ENCODE results near the gene RPL23.

RPL23 gene

DNA sequence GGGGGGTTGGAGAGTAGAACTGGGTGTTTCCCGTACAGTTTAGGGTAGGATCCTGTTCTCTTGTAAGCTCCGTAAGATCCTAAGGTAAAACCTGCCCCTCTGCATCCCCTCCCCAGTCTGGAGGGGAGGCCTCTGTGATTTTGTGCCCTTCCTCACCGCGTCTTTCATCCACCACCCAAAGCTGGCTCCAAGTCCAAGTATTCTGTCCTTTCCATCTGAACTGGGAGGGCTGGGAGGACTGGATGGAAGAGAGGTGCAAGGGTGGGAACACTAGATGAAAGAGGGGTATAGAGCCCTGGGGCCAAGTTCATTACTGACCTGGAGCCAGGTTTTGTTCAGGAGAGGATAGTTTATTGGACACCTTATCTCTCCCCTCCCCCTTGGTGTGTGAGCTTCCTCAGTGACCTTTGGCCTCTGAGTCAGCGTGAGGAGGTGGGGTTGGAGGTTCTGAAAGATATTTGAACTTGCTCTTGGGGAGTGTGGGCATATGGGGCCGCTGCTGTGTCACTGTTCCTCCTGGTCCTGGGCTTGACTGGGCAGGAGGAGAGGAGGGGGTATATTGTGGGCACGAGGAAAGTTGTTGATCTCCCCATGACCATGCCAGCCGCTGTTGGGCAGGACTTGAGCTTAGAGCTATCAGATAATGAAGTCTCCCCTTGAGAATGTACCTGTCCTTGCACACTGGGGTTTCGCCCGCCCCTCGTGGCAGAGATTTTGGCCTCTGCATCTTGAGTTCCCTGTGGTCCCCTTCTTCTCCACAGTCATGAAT, 17.9 kb upstream of the RPL23 start:
- TF ChIP-seq, protein P1, sequence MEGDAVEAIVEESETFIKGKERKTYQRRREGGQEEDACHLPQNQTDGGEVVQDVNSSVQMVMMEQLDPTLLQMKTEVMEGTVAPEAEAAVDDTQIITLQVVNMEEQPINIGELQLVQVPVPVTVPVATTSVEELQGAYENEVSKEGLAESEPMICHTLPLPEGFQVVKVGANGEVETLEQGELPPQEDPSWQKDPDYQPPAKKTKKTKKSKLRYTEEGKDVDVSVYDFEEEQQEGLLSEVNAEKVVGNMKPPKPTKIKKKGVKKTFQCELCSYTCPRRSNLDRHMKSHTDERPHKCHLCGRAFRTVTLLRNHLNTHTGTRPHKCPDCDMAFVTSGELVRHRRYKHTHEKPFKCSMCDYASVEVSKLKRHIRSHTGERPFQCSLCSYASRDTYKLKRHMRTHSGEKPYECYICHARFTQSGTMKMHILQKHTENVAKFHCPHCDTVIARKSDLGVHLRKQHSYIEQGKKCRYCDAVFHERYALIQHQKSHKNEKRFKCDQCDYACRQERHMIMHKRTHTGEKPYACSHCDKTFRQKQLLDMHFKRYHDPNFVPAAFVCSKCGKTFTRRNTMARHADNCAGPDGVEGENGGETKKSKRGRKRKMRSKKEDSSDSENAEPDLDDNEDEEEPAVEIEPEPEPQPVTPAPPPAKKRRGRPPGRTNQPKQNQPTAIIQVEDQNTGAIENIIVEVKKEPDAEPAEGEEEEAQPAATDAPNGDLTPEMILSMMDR (IDR thresholded peaks at IDR 0.05; ENCODE audit: insufficient read depth, low read depth, low read length, missing control alignments), result no peak
- peak; percentile 81 for DNase-seq (ENCODE audit: low read depth)
- H3K4me3 ChIP-seq (ENCODE audit: low read length), result peak overlapping the region; percentile 93

DNA sequence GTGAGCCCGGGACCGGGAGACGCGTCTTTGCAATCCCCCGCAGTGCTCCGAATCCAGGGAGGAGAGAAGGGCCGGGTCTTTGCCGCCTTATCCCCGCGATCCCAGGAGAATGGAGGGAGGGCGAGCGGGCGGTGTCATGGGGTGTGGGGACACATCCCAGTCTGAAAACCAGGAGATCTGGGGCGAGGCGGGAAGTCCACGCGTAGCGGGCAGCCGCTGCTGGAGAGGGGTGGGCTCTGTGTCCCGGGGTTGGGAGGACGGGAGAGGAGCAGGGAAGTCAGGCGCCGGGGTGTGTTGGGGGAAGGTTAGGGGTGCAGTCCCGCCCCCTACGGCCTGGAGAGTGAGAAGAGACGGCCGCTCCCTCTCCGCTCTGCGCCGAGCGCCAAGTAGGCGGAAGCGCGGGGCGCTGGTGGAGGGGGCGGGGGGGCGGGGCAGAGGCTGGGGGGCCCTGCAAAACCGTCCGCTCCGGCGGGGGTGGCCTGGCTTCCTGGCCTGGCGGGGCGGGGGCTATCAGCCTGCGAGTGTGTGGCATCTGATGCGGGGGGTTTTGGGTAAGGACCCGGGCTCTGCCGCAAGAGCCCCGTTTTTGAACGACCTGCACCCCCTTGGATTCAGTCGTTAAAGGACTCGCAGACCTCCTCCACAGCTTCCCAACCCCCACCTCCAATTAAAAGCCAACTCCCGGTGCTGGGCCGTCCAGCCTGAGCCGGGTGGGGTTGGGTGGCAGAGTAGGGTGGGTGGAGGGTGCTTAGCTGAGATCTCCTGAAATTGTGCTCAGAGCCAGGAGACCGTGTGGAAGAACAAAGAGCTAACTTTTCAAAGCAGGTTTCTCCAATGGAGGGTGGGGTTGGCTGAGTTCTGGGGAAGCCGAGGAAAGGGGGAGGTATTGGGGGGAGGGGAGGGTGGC, 17.0 kb upstream of the RPL23 start:
- peak overlapping the region; percentile 93 for H3K4me3 ChIP-seq (ENCODE audit: low read length)
- TF ChIP-seq, protein P1 (IDR thresholded peaks at IDR 0.05; ENCODE audit: insufficient read depth, low read depth, low read length, missing control alignments), result peak; percentile 0
- DNase-seq (ENCODE audit: low read depth), result peak; percentile 60

GRCh38 chr17:38869526-38870258, 16.2 kb upstream of the RPL23 start, which contains the start of gene LASP1:
Gene LASP1 (plus strand): TSS chr17:38870058. CDS start chr17:38870190, 132 bp downstream.
- DNase-seq (ENCODE audit: low read depth), result peak; percentile 87
- H3K4me3 ChIP-seq (ENCODE audit: low read length), result peak within 1 kb of the TSS; percentile 93
- TF ChIP-seq, protein P1 (IDR thresholded peaks at IDR 0.05; ENCODE audit: insufficient read depth, low read depth, low read length, missing control alignments), result peak; percentile 0

GRCh38 chr17:38868817-38869525, 15.4 kb upstream of the RPL23 start:
- TF ChIP-seq, protein P1 (IDR thresholded peaks at IDR 0.05; ENCODE audit: insufficient read depth, low read depth, low read length, missing control alignments), result peak; percentile 36

GRCh38 chr17:38867968-38868816, 14.7 kb upstream of the RPL23 start:
- TF ChIP-seq, protein P1 (IDR thresholded peaks at IDR 0.05; ENCODE audit: insufficient read depth, low read depth, low read length, missing control alignments), result no peak
- peak; percentile 77 for DNase-seq (ENCODE audit: low read depth)
- H3K4me3 ChIP-seq (ENCODE audit: low read length), result peak overlapping the region; percentile 93

More at GRCh38 chr17:38868817-38869525, 15.4 kb upstream of the RPL23 start:
- peak overlapping the region; percentile 93 for H3K4me3 ChIP-seq (ENCODE audit: low read length)
- peak; percentile 86 for DNase-seq (ENCODE audit: low read depth)
